Measurements from ENCODE around the gene FHL3.
A peak's percentile ranks its signal among the peaks of the same experiment; 100 is the strongest.

DNA sequence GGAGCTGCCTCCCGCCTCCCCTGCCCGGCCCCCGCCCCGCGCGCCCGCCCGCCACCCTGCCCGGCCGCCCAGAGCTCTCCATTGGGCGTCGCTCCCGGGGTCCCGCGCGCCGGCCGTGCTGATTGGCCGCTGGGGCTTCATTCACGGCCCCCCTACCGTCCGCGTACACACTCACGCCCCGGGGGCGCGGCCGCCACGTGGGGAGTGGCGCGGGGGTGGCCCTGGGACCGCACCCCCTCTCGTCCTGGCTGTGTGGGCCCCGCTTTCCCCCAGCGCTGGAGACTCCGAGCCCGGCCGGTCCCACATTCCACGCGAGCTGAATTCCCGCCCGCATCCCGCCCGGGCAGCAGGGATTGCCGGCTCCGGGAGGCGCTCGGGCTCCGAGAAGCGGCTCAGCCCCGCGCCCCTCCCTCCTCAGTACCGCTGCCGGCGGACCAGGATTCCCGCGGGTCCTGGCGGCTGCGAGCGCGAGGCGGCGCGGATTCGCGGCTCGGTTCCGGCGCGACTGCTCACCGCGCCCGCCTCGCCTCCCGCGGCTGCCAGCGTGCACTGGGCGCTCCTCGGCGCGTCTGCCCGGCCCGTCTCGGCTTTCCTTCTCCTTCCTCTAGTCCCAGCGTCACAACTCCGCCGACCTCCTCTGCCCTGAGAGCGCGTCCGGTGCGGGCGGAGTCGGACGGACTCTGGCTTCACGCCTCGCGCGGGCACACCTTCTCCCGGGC is 41.7 kb upstream of the FHL3 start:
- TF ChIP-seq POLR2A (IDR thresholded peaks at IDR 0.05) (peak in 1 of 4 donors; percentile 23), CTCF (IDR thresholded peaks at IDR 0.05) (peak in 1 of 6 experiments; percentile 5)

Data from esophagus squamous epithelium (tissue), 4 donors.